ENCODE measurements around the gene FADS6. TPM values are rescaled to one million over a fixed set of nuclear protein-coding genes. Genes with fewer than 3 reads are reported as not detected.

FADS6 gene
- total and polyA plus RNA-seq, 12 donors = not detected

GRCh38 chr17:74921026-74921681, 27.7 kb upstream of the FADS6 start:
- ATAC-seq = peak in 2 of 8 donors; percentile 7 to 32

GRCh38 chr17:74920642-74921025, 27.2 kb upstream of the FADS6 start:
- H3K36me3 ChIP-seq = no peaks in the 10 kb centered on the region
- H3K4me3 ChIP-seq = no peak overlapping the region
- TF ChIP-seq CTCF (IDR thresholded peaks at IDR 0.05) = no peak
- WGBS, 2 donors = 41 to 48% methylated on average over 6 of the region's 6 CpGs
- H3K27me3 ChIP-seq = peaks cover 22 to 93% (median 82%) of the 10 kb centered on the region in 7 donors
- ATAC-seq = no peak
- no peak overlapping the region for H3K27ac ChIP-seq
- intact Hi-C loops (cut with DNase I) = loop anchor here in 2 of 10 donors (5.0 kb wide), 1 partner anchor 37 kb away; no protein-coding TSS in a partner anchor
- peaks cover 2 to 32% (median 23%) of the 10 kb centered on the region in 9 donors for H3K4me1 ChIP-seq
- DNase-seq = no peak
- no peaks in the 10 kb centered on the region for H3K9me3 ChIP-seq

More at GRCh38 chr17:74921026-74921681, 27.7 kb upstream of the FADS6 start:
- no peak for TF ChIP-seq CTCF (IDR thresholded peaks at IDR 0.05)
- peaks cover 22 to 93% (median 86%) of the 10 kb centered on the region in 7 donors for H3K27me3 ChIP-seq
- no peak overlapping the region for H3K27ac ChIP-seq
- H3K4me1 ChIP-seq = peaks cover 2 to 32% (median 23%) of the 10 kb centered on the region in 9 donors
- H3K36me3 ChIP-seq = no peaks in the 10 kb centered on the region
- H3K9me3 ChIP-seq = no peaks in the 10 kb centered on the region
- intact Hi-C loops (cut with DNase I) = loop anchor here in 2 of 10 donors (5.0 kb wide), 1 partner anchor 36 kb away; no protein-coding TSS in a partner anchor
- no peak overlapping the region for H3K4me3 ChIP-seq
- WGBS, 2 donors = 45 to 52% methylated on average over 17 to 19 of the region's 19 CpGs
- no peak for DNase-seq

- DNase-seq = no peak
- no peaks in the 10 kb centered on the region for H3K36me3 ChIP-seq
- no peak overlapping the region for H3K27ac ChIP-seq
- peaks cover 22 to 92% (median 79%) of the 10 kb centered on the region in 7 donors for H3K27me3 ChIP-seq
- TF ChIP-seq CTCF (IDR thresholded peaks at IDR 0.05) = no peak
- peaks cover 2 to 32% (median 23%) of the 10 kb centered on the region in 9 donors for H3K4me1 ChIP-seq
- 71 to 78% methylated on average over 27 of the region's 27 CpGs for WGBS, 2 donors
- intact Hi-C loops (cut with DNase I) = loop anchor here in 2 of 10 donors (5.0 kb wide), 1 partner anchor 37 kb away; no protein-coding TSS in a partner anchor
- H3K4me3 ChIP-seq = peak overlapping the region in 1 of 10 donors; percentile 2
- no peak for ATAC-seq
- no peaks in the 10 kb centered on the region for H3K9me3 ChIP-seq
Observed at GRCh38 chr17:74920306-74920620, 26.8 kb upstream of the FADS6 start.

GRCh38 chr17:74919440-74920305, 26.2 kb upstream of the FADS6 start:
- peak in 1 of 8 donors; percentile 15 for ATAC-seq

More at GRCh38 chr17:74919440-74920305, 26.2 kb upstream of the FADS6 start:
- Histone ChIP-seq H3K36me3 (no peaks in the 10 kb centered on the region), H3K4me3 (peak overlapping the region in 1 of 10 donors; percentile 2), H3K27ac (no peak overlapping the region), H3K9me3 (no peaks in the 10 kb centered on the region), H3K27me3 (peaks cover 18 to 91% (median 77%) of the 10 kb centered on the region in 7 donors), H3K4me1 (peaks cover 2 to 30% (median 21%) of the 10 kb centered on the region in 9 donors)
- DNase-seq = no peak
- whole genome bisulfite sequencing, 2 donors = 53 to 65% methylated on average over 67 of the region's 67 CpGs
- TF ChIP-seq CTCF (IDR thresholded peaks at IDR 0.05) = peak in 6 of 9 donors; percentile 27 to 41 (median 35)
- intact Hi-C loops (cut with DNase I) = loop anchor here in 2 of 10 donors (5.0 kb wide), 1 partner anchor 38 kb away; no protein-coding TSS in a partner anchor

All from heart right ventricle (tissue), 16 donors.